RWPE1 (cell line): ENCODE results near the gene UFSP2.

ENCODE experiments used
- CTCF ChIA-PET: fragments of 350-600 bp; sonication (Branson Sonifier 250); formaldehyde crosslinking; extraction: SDS; loops from one replicate; lab custom pipeline; 2021; lab: Yijun Ruan, JAX
- POLR2A ChIA-PET: fragments of 400-600 bp; formaldehyde crosslinking; extraction: SDS; loops from one replicate; lab custom pipeline; 2020; ENCODE audit warnings: antibody characterized with exemption; ENCODE audit not compliant: low non-redundant PET; lab: Yijun Ruan, JAX
- DNase-seq: peaks from one replicate; pipeline ENCODE4 v3.0.0; 2012; ENCODE audit warnings: low spot score
- H3K27ac ChIP-seq: fragments of 450-650 bp; 2 replicates; pipeline ENCODE4 v1.5.1; 2017
- TF ChIP-seq, protein P1 (sequence below): fragments of 450-650 bp; conservative IDR thresholded peaks from 2 replicates; pipeline ENCODE4 v1.5.1; 2017; ENCODE audit warnings: low read depth, mild to moderate bottlenecking

Gene UFSP2

GRCh38 chr4:185469580-185470154 lies 43.9 kb upstream of the UFSP2 start:
- ChIA-PET CTCF (interaction anchor here (0.6 to 1.0 kb wide), 3 partner anchors 128 to 721 kb away, joined by 3 to 4 read pairs (median 3); no protein-coding TSS in a partner anchor), POLR2A (no interaction called here)
- TF ChIP-seq, protein P1, sequence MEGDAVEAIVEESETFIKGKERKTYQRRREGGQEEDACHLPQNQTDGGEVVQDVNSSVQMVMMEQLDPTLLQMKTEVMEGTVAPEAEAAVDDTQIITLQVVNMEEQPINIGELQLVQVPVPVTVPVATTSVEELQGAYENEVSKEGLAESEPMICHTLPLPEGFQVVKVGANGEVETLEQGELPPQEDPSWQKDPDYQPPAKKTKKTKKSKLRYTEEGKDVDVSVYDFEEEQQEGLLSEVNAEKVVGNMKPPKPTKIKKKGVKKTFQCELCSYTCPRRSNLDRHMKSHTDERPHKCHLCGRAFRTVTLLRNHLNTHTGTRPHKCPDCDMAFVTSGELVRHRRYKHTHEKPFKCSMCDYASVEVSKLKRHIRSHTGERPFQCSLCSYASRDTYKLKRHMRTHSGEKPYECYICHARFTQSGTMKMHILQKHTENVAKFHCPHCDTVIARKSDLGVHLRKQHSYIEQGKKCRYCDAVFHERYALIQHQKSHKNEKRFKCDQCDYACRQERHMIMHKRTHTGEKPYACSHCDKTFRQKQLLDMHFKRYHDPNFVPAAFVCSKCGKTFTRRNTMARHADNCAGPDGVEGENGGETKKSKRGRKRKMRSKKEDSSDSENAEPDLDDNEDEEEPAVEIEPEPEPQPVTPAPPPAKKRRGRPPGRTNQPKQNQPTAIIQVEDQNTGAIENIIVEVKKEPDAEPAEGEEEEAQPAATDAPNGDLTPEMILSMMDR: no peak
- DNase-seq: no peak
- H3K27ac ChIP-seq: no peak overlapping the region

DNA sequence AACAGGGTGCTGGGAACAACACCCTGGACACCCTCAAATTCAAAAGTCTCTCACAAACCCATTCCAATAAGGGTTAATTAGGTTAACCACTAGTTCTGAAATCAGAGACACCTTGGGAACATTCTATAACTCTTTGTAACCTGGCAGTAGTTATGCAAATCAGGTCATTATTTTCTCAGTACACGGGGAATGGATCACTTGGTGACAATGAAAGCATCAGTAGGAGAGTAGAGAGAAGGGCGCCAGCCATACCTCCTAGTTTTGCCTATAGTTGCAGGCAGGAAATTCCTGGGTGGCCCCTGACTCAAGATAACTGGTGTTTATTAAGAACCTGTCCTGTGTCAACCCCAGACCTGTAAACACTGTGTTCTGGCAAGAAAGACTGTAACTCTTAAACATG lies 43.2 kb upstream of the UFSP2 start:
- CTCF ChIA-PET: no interaction called here
- TF ChIP-seq, protein P1: no peak
- DNase-seq: no peak
- POLR2A ChIA-PET: no interaction called here
- H3K27ac ChIP-seq: no peak overlapping the region

DNA sequence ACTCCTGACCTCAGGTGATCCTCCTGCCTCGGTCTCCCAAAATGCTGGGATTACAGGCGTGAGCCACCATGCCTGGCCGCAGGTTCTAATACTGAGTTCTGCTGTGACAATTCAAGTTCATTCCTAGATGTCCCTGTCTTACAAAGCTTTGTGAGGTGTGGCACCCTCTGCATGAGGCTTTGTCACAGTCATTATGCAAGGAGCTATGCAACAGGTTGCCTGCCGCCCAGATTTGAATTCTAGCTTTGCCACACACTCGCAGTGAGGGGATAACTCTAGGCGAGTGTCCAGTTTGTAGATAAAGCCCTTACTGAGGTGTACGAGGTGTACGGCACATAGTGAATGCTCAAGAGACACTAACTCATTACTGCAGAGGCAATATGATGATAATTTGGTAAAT lies 42.2 kb upstream of the UFSP2 start:
- no peak overlapping the region for H3K27ac ChIP-seq
- DNase-seq: no peak
- TF ChIP-seq, protein P1: no peak
- ChIA-PET POLR2A (no interaction called here), CTCF (no interaction called here)

GRCh38 chr4:185467101-185467500 lies 41.3 kb upstream of the UFSP2 start:
- TF ChIP-seq, protein P1: no peak
- CTCF ChIA-PET: no interaction called here
- no peak overlapping the region for H3K27ac ChIP-seq

GRCh38 chr4:185465707-185466106 lies 39.9 kb upstream of the UFSP2 start:
- CTCF ChIA-PET: no interaction called here
- H3K27ac ChIP-seq: no peak overlapping the region

More at GRCh38 chr4:185467101-185467500, 41.3 kb upstream of the UFSP2 start:
- DNase-seq: no peak
- POLR2A ChIA-PET: no interaction called here

DNA sequence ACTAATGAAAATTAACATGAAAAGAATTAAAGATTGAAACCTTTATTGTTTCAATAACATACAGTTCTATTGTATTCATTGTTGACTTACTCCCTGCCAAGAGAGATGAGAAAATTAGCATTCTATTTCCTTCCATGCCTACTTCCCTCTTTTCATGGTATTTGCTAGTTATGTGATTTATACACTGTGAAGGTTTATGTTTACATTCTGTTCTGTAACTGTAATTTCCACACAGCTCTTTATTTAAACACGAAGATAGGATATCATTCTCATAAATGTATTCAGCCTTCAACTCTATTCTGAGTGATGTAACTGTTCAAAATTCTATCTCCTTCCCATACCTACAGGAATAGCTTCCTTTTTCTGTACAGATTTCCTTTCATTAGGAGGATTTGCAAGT lies 39.1 kb upstream of the UFSP2 start:
- TF ChIP-seq, protein P1: no peak
- no peak for DNase-seq
- ChIA-PET CTCF (interaction anchor here (0.5 kb wide), 1 partner anchor 80 kb away, joined by 4 read pairs; no protein-coding TSS in a partner anchor), POLR2A (no interaction called here)
- no peak overlapping the region for H3K27ac ChIP-seq

More at GRCh38 chr4:185465707-185466106, 39.9 kb upstream of the UFSP2 start:
- no peak for DNase-seq
- TF ChIP-seq, protein P1: no peak
- POLR2A ChIA-PET: no interaction called here
